Measurements from ENCODE around the gene TSSK6. TPM values are rescaled to one million over a fixed set of nuclear protein-coding genes. Genes with fewer than 3 reads are reported as not detected.

Gene TSSK6
- total and polyA plus RNA-seq, 8 donors, result 0.93 to 31.7 (median 2.0) TPM; not detected in 1

DNA sequence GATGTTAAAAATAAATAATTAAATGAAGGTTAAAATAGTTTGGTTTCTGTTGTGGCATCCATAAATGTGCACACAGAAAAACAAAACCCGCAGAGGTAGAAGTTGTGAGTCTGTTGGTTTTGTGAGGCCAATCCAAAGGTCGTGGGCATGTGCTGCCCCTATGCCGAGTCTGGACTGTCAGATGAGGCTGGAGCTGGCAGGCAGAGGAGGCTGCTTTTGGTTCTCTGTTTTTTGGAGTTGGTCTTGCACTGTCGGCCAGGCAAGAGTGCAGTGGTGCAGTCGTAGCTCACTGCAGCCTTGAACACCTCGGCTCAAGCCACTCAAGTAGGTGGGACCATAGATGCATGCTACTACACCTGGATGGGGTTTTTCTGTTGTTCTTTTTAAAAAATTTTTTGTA, 43.7 kb downstream of the TSSK6 start:
- Histone ChIP-seq H3K27ac (no peak overlapping the region), H3K9me3 (peaks cover 7 to 30% (median 18%) of the 10 kb centered on the region in 4 donors), H3K27me3 (no peaks in the 10 kb centered on the region), H3K4me1 (peaks cover 0 to 38% (median 19%) of the 10 kb centered on the region in 4 donors), H3K4me3 (no peak overlapping the region), H3K36me3 (peaks cover 2 to 40% (median 38%) of the 10 kb centered on the region in 4 donors)
- no peak for DNase-seq
- intact Hi-C loops (cut with DNase I; ENCODE audit: low total_unique reads), result no loop called here
- no peak for TF ChIP-seq POLR2A (IDR thresholded peaks at IDR 0.05)
- TF ChIP-seq EP300 (IDR thresholded peaks at IDR 0.05), result no peak
- no peak for TF ChIP-seq POLR2AphosphoS5 (IDR thresholded peaks at IDR 0.05)
- no peak for TF ChIP-seq CTCF (IDR thresholded peaks at IDR 0.05)
- 81 to 90% (median 86%) methylated on average over 6 of the region's 6 CpGs for WGBS, 5 donors

GRCh38 chr19:19470579-19470978, 44.8 kb downstream of the TSSK6 start:
- Histone ChIP-seq H3K27me3 (no peaks in the 10 kb centered on the region), H3K27ac (no peak overlapping the region), H3K4me1 (peaks cover 0 to 31% (median 16%) of the 10 kb centered on the region in 4 donors), H3K4me3 (no peak overlapping the region), H3K9me3 (peaks cover 7 to 31% (median 18%) of the 10 kb centered on the region in 4 donors), H3K36me3 (peaks cover 11 to 51% (median 48%) of the 10 kb centered on the region in 4 donors)
- intact Hi-C loops (cut with DNase I; ENCODE audit: low total_unique reads), result no loop called here
- WGBS, 5 donors, result 90 to 98% (median 93%) methylated on average over 3 of the region's 3 CpGs
- DNase-seq, result no peak
- TF ChIP-seq CTCF (IDR thresholded peaks at IDR 0.05) (no peak), POLR2AphosphoS5 (IDR thresholded peaks at IDR 0.05) (no peak), EP300 (IDR thresholded peaks at IDR 0.05) (no peak), POLR2A (IDR thresholded peaks at IDR 0.05) (no peak)

- H3K4me1 ChIP-seq, result peaks cover 14 to 33% (median 24%) of the 10 kb centered on the region in 4 donors
- intact Hi-C loops (cut with DNase I; ENCODE audit: low total_unique reads), result no loop called here
- 86 to 100% (median 97%) methylated on average over 2 of the region's 2 CpGs for WGBS, 5 donors
Observed at GRCh38 chr19:19468424-19469050, 46.8 kb downstream of the TSSK6 start.

DNA sequence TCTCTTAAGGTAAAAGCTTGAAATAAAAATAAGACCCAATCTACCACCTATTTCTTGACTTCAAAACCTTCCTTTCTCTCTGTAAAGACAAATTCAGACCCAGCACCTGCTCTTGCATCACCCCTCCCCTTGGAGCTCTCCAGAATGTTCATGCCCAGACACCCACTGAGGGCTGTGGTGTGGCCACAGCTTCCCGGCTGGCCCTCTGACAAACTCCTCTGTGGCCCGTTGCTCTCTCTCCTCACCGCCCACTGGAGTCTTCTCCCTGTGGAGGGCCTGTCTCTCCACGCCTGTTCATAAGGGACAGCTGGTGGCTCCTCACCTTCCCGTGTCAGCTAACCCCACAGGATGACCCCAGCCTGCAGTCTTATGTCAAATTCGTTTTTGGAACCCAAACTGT, 49.1 kb downstream of the TSSK6 start:
- intact Hi-C loops (cut with DNase I; ENCODE audit: low total_unique reads), result no loop called here
- Histone ChIP-seq H3K4me3 (no peak overlapping the region), H3K27ac (no peak overlapping the region), H3K27me3 (no peaks in the 10 kb centered on the region), H3K9me3 (peaks cover 7 to 31% (median 18%) of the 10 kb centered on the region in 4 donors), H3K4me1 (peaks cover 38 to 48% (median 44%) of the 10 kb centered on the region in 4 donors), H3K36me3 (peaks cover 15 to 39% (median 36%) of the 10 kb centered on the region in 4 donors)
- TF ChIP-seq POLR2A (IDR thresholded peaks at IDR 0.05) (no peak), EP300 (IDR thresholded peaks at IDR 0.05) (no peak), CTCF (IDR thresholded peaks at IDR 0.05) (no peak), POLR2AphosphoS5 (IDR thresholded peaks at IDR 0.05) (no peak)
- DNase-seq, result no peak
- WGBS, 5 donors, result 91 to 95% (median 93%) methylated on average over 6 of the region's 6 CpGs

More at GRCh38 chr19:19468424-19469050, 46.8 kb downstream of the TSSK6 start:
- TF ChIP-seq CTCF (IDR thresholded peaks at IDR 0.05) (no peak), EP300 (IDR thresholded peaks at IDR 0.05) (no peak), POLR2A (IDR thresholded peaks at IDR 0.05) (no peak), POLR2AphosphoS5 (IDR thresholded peaks at IDR 0.05) (no peak)
- Histone ChIP-seq H3K27me3 (no peaks in the 10 kb centered on the region), H3K36me3 (peaks cover 15 to 45% (median 38%) of the 10 kb centered on the region in 4 donors), H3K27ac (no peak overlapping the region), H3K9me3 (peaks cover 7 to 31% (median 18%) of the 10 kb centered on the region in 4 donors), H3K4me3 (no peak overlapping the region)
- DNase-seq, result no peak
